ENCODE data around the gene NTHL1.
A peak's percentile ranks its signal among the peaks of the same experiment; 100 is the strongest.

- TF ChIP-seq CTCF (IDR thresholded peaks at IDR 0.05; ENCODE audit: extremely low read depth in 1 of 2, insufficient read depth in 1 of 2, low read depth in 1 of 2, low read length in 2 of 2): peak in 1 of 2 donors; percentile 40
- no peak for TF ChIP-seq FOS (IDR thresholded peaks at IDR 0.05; ENCODE audit: borderline replicate concordance, insufficient read depth, low read length)
- TF ChIP-seq POLR2AphosphoS5 (IDR thresholded peaks at IDR 0.05; ENCODE audit: insufficient read depth, low read depth, low read length): no peak
These were observed 8.4 kb upstream of the NTHL1 start for GRCh38 chr16:2056077-2056476.

All from endothelial cell of umbilical vein (primary cell).